Subcutaneous adipose tissue (tissue), 4 donors: ENCODE results near the gene DISP2. TPM values are rescaled to one million over a fixed set of nuclear protein-coding genes. Genes with fewer than 3 reads are reported as not detected.

ENCODE experiments used
- CTCF ChIP-seq: fragments of 450-650 bp; IDR thresholded peaks from one replicate; pipeline ENCODE4 v1.5.1; 2016; ENCODE audit warnings: low read depth, mild to moderate bottlenecking, control low read depth, antibody characterized with exemption, moderate library complexity
- total RNA-seq, 4 donors: library from RNA; depleted of rRNA; stranded (reverse); fragments of >200 nt; gene quantifications; one replicate each; pipeline ENCODE4 v1.1.0, GENCODE V29; 2016

DISP2 gene
- total RNA-seq, 4 donors from 2014 or later: under 0.01 to 0.19 (median under 0.01) TPM; not detected in 1

GRCh38 chr15:40416056-40416455 is 58.0 kb downstream of the DISP2 start:
- no peak for TF ChIP-seq CTCF

- TF ChIP-seq CTCF: no peak
Measured at GRCh38 chr15:40418126-40418525, 60.1 kb downstream of the DISP2 start.

- TF ChIP-seq CTCF: no peak
Measured at GRCh38 chr15:40420071-40420713, 62.2 kb downstream of the DISP2 start.

- no peak for TF ChIP-seq CTCF
Measured at GRCh38 chr15:40420793-40421192, 62.8 kb downstream of the DISP2 start.

- TF ChIP-seq CTCF: no peak
Measured at GRCh38 chr15:40421246-40422157, 63.5 kb downstream of the DISP2 start.

GRCh38 chr15:40424483-40425115 is 66.6 kb downstream of the DISP2 start:
- TF ChIP-seq CTCF: no peak

GRCh38 chr15:40425681-40426080 is 67.7 kb downstream of the DISP2 start:
- TF ChIP-seq CTCF: no peak
